Progenitor cell of endocrine pancreas (in vitro differentiated cells): ENCODE data around the gene TMEFF1. TPM values are rescaled to one million over a fixed set of nuclear protein-coding genes. Genes with fewer than 3 reads are reported as not detected.
"Not testable (repeated sequence)": the region's sequence is repeated elsewhere in the genome, so short reads cannot be mapped to it uniquely, and the experiment has no call there.

Source experiments
- DNase-seq: peaks from one replicate; pipeline ENCODE4 v3.0.0; 2021; ENCODE audit warnings: low spot score; ENCODE audit not compliant: unreplicated experiment
- H3K27ac Mint-ChIP-seq: 2 replicates; pipeline ENCODE4 v1.8.0; 2021; ENCODE audit warnings: mild to moderate bottlenecking, moderate library complexity, mixed read lengths
- H3K27me3 Mint-ChIP-seq: 2 replicates; pipeline ENCODE4 v1.8.0; 2021; ENCODE audit warnings: mixed read lengths
- H3K36me3 Mint-ChIP-seq: 2 replicates; pipeline ENCODE4 v1.8.0; 2022; ENCODE audit warnings: mixed read lengths; ENCODE audit not compliant: insufficient read depth
- H3K4me1 Mint-ChIP-seq: 2 replicates; pipeline ENCODE4 v1.8.0; 2021; ENCODE audit warnings: low read depth, mixed read lengths
- H3K4me3 Mint-ChIP-seq: 2 replicates; pipeline ENCODE4 v1.8.0; 2021; ENCODE audit warnings: low read depth, mild to moderate bottlenecking, moderate library complexity, mixed read lengths
- H3K9me3 Mint-ChIP-seq: 2 replicates; pipeline ENCODE4 v1.8.0; 2021; ENCODE audit warnings: low read depth, mixed read lengths
- CTCF ChIP-seq: fragments of 200-600 bp; sonication (generic); IDR thresholded peaks from one replicate; pipeline ENCODE4 v1.5.0; 2021; ENCODE audit warnings: antibody characterized with exemption, mild to moderate bottlenecking; ENCODE audit not compliant: unreplicated experiment
- total RNA-seq: library from RNA; stranded (reverse); gene quantifications from 2 replicates; pipeline ENCODE4 v1.2.1, GENCODE V29; 2021

TMEFF1 gene
- total RNA-seq, 1 donor from 2014 or later: 78.1 TPM

GRCh38 chr9:100525563-100525962, 52.6 kb downstream of the TMEFF1 start:
- Mint-ChIP-seq H3K4me3 (no peak overlapping the region), H3K36me3 (peaks cover 53% of the 10 kb centered on the region), H3K9me3 (peaks cover 13% of the 10 kb centered on the region), H3K4me1 (no peaks in the 10 kb centered on the region), H3K27me3 (no peaks in the 10 kb centered on the region), H3K27ac (no peak overlapping the region)
- no peak for DNase-seq
- no peak for TF ChIP-seq CTCF

GRCh38 chr9:100527180-100527794, 54.3 kb downstream of the TMEFF1 start:
- not testable (repeated sequence) for DNase-seq, H3K4me1 Mint-ChIP-seq, H3K4me3 Mint-ChIP-seq, H3K27me3 Mint-ChIP-seq, H3K27ac Mint-ChIP-seq
- Mint-ChIP-seq H3K36me3 (peaks cover 44% of the 10 kb centered on the region), H3K9me3 (peaks cover 13% of the 10 kb centered on the region)

- no peak overlapping the region for H3K4me3 Mint-ChIP-seq
- no peak for DNase-seq
- H3K4me1 Mint-ChIP-seq: peaks cover 2% of the 10 kb centered on the region
- no peak for TF ChIP-seq CTCF
- H3K27ac Mint-ChIP-seq: no peak overlapping the region
- no peaks in the 10 kb centered on the region for H3K27me3 Mint-ChIP-seq
- H3K36me3 Mint-ChIP-seq: peaks cover 28% of the 10 kb centered on the region
- H3K9me3 Mint-ChIP-seq: peaks cover 7% of the 10 kb centered on the region
These were observed 61.5 kb downstream of the TMEFF1 start for GRCh38 chr9:100534401-100534800.

GRCh38 chr9:100540327-100540726, 67.4 kb downstream of the TMEFF1 start:
- DNase-seq: no peak

GRCh38 chr9:100549048-100549447, 76.1 kb downstream of the TMEFF1 start:
- DNase-seq: no peak
- Mint-ChIP-seq H3K4me1 (no peaks in the 10 kb centered on the region), H3K9me3 (peaks cover 15% of the 10 kb centered on the region), H3K4me3 (no peak overlapping the region), H3K27ac (no peak overlapping the region), H3K36me3 (peaks cover 55% of the 10 kb centered on the region), H3K27me3 (no peaks in the 10 kb centered on the region)
- no peak for TF ChIP-seq CTCF

More at GRCh38 chr9:100540327-100540726, 67.4 kb downstream of the TMEFF1 start:
- Mint-ChIP-seq H3K4me1 (no peaks in the 10 kb centered on the region), H3K36me3 (peaks cover 59% of the 10 kb centered on the region), H3K27ac (no peak overlapping the region), H3K4me3 (no peak overlapping the region), H3K9me3 (peaks cover 21% of the 10 kb centered on the region), H3K27me3 (no peaks in the 10 kb centered on the region)
- TF ChIP-seq CTCF: no peak

- Mint-ChIP-seq H3K4me1 (no peaks in the 10 kb centered on the region), H3K4me3 (no peak overlapping the region), H3K27ac (peak overlapping the region; percentile 53), H3K27me3 (no peaks in the 10 kb centered on the region), H3K36me3 (peaks cover 22% of the 10 kb centered on the region), H3K9me3 (peaks cover 3% of the 10 kb centered on the region)
- no peak for DNase-seq
- no peak for TF ChIP-seq CTCF
These were observed 82.0 kb downstream of the TMEFF1 start for GRCh38 chr9:100554935-100555401.
